ENCODE measurements around the gene SPACA6.

GRCh38 chr19:51676566-51677083 is 16.5 kb upstream of the SPACA6 start:
- TF ChIP-seq TBL1XR1 (IDR thresholded peaks at IDR 0.05; ENCODE audit: low read length in 2 of 2) (no peak), ZNF639 (CRISPR knock-in tag; conservative IDR thresholded peaks at IDR 0.05 in 1 of 2, IDR thresholded peaks at IDR 0.05 in 1 of 2) (no peak), ZNF384 (IDR thresholded peaks at IDR 0.05; ENCODE audit: low read depth, low read length) (no peak)
